Nephron (organoid): ENCODE data around the gene ZMAT2.
"Not testable (repeated sequence)": the region's sequence is repeated elsewhere in the genome, so short reads cannot be mapped to it uniquely, and the experiment has no call there.

ENCODE experiments used
- H3K27ac Mint-ChIP-seq, 3 experiments: 2 replicates each; pipeline ENCODE4 v1.8.0; 2020; ENCODE audit warnings: mixed read lengths in 3 of 3, mild to moderate bottlenecking in 2 of 3, moderate library complexity in 1 of 3
- H3K27me3 Mint-ChIP-seq: 2 replicates; pipeline ENCODE4 v1.8.0; 2021; ENCODE audit warnings: low read depth, mild to moderate bottlenecking, moderate library complexity, mixed read lengths
- H3K36me3 Mint-ChIP-seq: 2 replicates; pipeline ENCODE4 v1.8.0; 2020; ENCODE audit warnings: low read depth, mixed read lengths
- H3K4me1 Mint-ChIP-seq: 2 replicates; pipeline ENCODE4 v1.8.0; 2020; ENCODE audit warnings: mixed read lengths
- H3K4me3 Mint-ChIP-seq, 3 experiments: 2 replicates each; pipeline ENCODE4 v1.8.0; 2020; ENCODE audit warnings: mild to moderate bottlenecking in 3 of 3, mixed read lengths in 3 of 3, moderate library complexity in 2 of 3
- H3K9me3 Mint-ChIP-seq: 2 replicates; pipeline ENCODE4 v1.8.0; 2020; ENCODE audit warnings: mixed read lengths
- CTCF ChIP-seq, 3 experiments: fragments of 200-600 bp; sonication (generic); IDR thresholded peaks; one replicate each; pipeline ENCODE4 v1.5.0; 2021; ENCODE audit warnings: antibody characterized with exemption in 3 of 3; ENCODE audit not compliant: unreplicated experiment in 3 of 3

The ZMAT2 gene

GRCh38 chr5:140718266-140718592 is 18.0 kb downstream of the ZMAT2 start:
- no peak overlapping the region for H3K4me3 Mint-ChIP-seq
- no peak overlapping the region for H3K27ac Mint-ChIP-seq
- peaks cover 4% of the 10 kb centered on the region for H3K27me3 Mint-ChIP-seq
- H3K36me3 Mint-ChIP-seq, result no peaks in the 10 kb centered on the region
- no peaks in the 10 kb centered on the region for H3K4me1 Mint-ChIP-seq
- TF ChIP-seq CTCF (IDR thresholded peaks at IDR 0.05; ENCODE audit: unreplicated experiment in 3 of 3), result no peak
- no peaks in the 10 kb centered on the region for H3K9me3 Mint-ChIP-seq

DNA sequence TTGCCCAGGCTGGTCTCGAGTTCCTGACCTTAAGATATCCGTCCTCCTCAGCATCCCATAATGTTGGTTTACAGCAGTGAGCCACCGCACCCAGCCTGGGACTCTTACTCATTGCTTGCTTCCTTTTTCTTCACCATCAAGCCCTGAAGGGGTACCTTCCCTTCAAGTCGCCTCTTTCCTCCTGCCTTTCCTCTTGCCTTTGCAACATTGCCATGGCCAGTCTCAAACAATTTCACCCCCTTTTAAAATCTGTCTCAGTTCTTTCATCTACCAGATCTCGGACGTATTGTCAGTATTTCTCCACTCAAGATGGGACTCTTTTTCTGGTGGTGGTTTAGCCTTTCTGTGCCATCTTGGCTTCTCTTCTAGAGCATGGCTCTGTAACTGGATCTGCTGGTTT is 20.5 kb downstream of the ZMAT2 start:
- not testable (repeated sequence) for H3K27ac Mint-ChIP-seq, H3K27me3 Mint-ChIP-seq, H3K9me3 Mint-ChIP-seq, H3K36me3 Mint-ChIP-seq, H3K4me1 Mint-ChIP-seq, H3K4me3 Mint-ChIP-seq

- not testable (repeated sequence) for H3K9me3 Mint-ChIP-seq, H3K4me1 Mint-ChIP-seq, H3K27me3 Mint-ChIP-seq, H3K4me3 Mint-ChIP-seq, H3K36me3 Mint-ChIP-seq, H3K27ac Mint-ChIP-seq
These were observed 21.1 kb downstream of the ZMAT2 start for GRCh38 chr5:140721395-140721794.

- peak overlapping the region; percentile 59 to 74 (median 68) for H3K4me3 Mint-ChIP-seq
- H3K9me3 Mint-ChIP-seq, result no peaks in the 10 kb centered on the region
- H3K36me3 Mint-ChIP-seq, result no peaks in the 10 kb centered on the region
- peaks cover 10% of the 10 kb centered on the region for H3K27me3 Mint-ChIP-seq
- no peak overlapping the region for H3K27ac Mint-ChIP-seq
- H3K4me1 Mint-ChIP-seq, result no peaks in the 10 kb centered on the region
- no peak for TF ChIP-seq CTCF (IDR thresholded peaks at IDR 0.05; ENCODE audit: unreplicated experiment in 3 of 3)
These were observed 25.7 kb downstream of the ZMAT2 start for GRCh38 chr5:140725799-140726471.

DNA sequence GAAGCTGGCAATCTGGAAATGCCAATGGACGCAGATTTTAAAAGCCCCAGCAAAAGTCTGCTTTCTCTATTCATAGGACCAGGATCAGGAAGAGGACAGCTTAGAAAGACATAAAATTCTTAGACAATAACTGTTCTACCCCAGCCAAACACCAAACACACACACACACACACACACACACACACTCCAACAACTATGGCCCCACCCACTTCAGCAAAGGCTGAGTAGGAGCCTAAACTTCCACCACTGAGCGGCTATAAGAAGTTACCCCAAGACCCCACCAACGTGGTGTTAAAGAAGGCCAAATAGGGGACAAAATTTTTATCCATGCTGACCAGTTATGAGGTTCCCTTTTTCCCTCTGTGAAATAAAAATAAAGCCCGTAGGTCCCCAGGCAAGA is 32.9 kb downstream of the ZMAT2 start:
- no peaks in the 10 kb centered on the region for H3K4me1 Mint-ChIP-seq
- H3K36me3 Mint-ChIP-seq, result no peaks in the 10 kb centered on the region
- TF ChIP-seq CTCF (IDR thresholded peaks at IDR 0.05; ENCODE audit: unreplicated experiment in 3 of 3), result no peak
- peaks cover 4% of the 10 kb centered on the region for H3K9me3 Mint-ChIP-seq
- H3K27me3 Mint-ChIP-seq, result peaks cover 4% of the 10 kb centered on the region
- H3K4me3 Mint-ChIP-seq, result no peak overlapping the region
- no peak overlapping the region for H3K27ac Mint-ChIP-seq

GRCh38 chr5:140734354-140734753 is 34.1 kb downstream of the ZMAT2 start:
- TF ChIP-seq CTCF (IDR thresholded peaks at IDR 0.05; ENCODE audit: unreplicated experiment in 3 of 3), result no peak

DNA sequence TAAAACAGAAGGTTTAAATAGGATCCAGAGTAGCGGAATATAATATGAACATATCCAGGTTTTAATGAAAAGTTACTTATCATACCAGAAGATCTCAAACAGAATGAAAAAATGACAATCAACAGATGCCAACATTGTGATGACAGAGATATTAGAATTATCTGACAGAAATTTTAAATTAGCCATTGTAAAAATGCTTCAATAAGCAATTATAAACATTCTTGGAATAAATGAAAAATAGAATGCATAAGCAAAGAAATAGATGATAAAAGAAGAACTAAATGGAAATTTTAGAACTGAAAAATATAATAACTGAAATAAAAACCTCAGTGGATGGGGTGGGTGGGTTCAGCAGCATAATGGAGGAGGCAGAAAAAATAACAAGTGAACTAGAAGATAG is 37.2 kb downstream of the ZMAT2 start:
- H3K27me3 Mint-ChIP-seq, result peaks cover 4% of the 10 kb centered on the region
- peaks cover 9% of the 10 kb centered on the region for H3K9me3 Mint-ChIP-seq
- no peak for TF ChIP-seq CTCF (IDR thresholded peaks at IDR 0.05; ENCODE audit: unreplicated experiment in 3 of 3)
- no peaks in the 10 kb centered on the region for H3K4me1 Mint-ChIP-seq
- no peaks in the 10 kb centered on the region for H3K36me3 Mint-ChIP-seq
- H3K27ac Mint-ChIP-seq, result no peak overlapping the region
- no peak overlapping the region for H3K4me3 Mint-ChIP-seq

More at GRCh38 chr5:140734354-140734753, 34.1 kb downstream of the ZMAT2 start:
- H3K4me1 Mint-ChIP-seq, result no peaks in the 10 kb centered on the region
- peaks cover 4% of the 10 kb centered on the region for H3K9me3 Mint-ChIP-seq
- H3K27ac Mint-ChIP-seq, result no peak overlapping the region
- peaks cover 4% of the 10 kb centered on the region for H3K27me3 Mint-ChIP-seq
- H3K4me3 Mint-ChIP-seq, result no peak overlapping the region
- H3K36me3 Mint-ChIP-seq, result no peaks in the 10 kb centered on the region
